Thyroid gland (tissue), 4 donors: ENCODE results near the gene FAM228B.

Experiments
- POLR2A ChIP-seq, 2 donors: fragments of 450-650 bp; IDR thresholded peaks; one replicate each; pipeline ENCODE4 v1.6.1; 2017; ENCODE audit warnings: antibody characterized with exemption in 2 of 2, mild to moderate bottlenecking in 2 of 2, moderate library complexity in 1 of 2
- TF ChIP-seq, protein P1 (sequence below), 6 experiments: fragments of 200-600 bp in 3 of 6; fragments of 450-650 bp in 3 of 6; sonication (generic) in 3 of 6; IDR thresholded peaks; one replicate each; pipeline ENCODE4 v1.5.1; 2016 to 2019; ENCODE audit warnings: antibody characterized with exemption in 6 of 6, mild to moderate bottlenecking in 2 of 6, inconsistent platforms in 1 of 6, moderate library complexity in 1 of 6

DNA sequence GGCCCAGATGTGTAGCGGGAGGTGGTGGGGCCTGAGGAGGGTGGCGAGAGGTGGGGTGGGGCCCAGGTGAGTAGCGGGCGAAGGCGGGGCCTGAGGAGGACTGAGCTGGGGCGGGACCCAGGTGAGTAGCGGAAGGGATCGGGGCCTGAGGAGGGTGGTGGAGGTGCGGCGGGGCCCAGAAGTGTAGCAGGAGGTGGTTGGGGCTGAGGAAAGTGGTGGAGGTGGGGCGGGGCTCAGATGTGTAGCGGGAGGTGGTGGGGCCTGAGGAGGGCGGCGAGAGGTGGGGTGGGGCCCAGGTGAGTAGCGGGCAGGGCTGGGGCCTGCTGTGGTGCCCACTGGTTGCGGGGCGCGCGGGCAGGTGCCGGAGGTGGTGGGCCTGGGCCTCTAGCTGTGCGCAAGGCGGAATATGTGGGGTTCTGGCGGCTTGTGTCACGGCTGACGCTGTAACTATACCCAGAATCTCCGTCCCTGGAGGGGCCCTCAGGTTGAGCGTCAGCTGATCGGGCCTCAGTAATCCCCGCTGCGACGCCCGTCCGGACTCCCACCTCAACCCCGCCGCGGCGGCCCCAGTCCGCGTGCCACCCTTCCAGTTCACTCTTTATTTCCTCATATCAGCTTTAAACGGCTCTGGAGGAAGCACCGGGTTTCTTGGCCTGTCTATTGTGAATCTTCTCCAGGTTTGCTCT, 46.3 kb upstream of the FAM228B start:
- TF ChIP-seq, protein P1, sequence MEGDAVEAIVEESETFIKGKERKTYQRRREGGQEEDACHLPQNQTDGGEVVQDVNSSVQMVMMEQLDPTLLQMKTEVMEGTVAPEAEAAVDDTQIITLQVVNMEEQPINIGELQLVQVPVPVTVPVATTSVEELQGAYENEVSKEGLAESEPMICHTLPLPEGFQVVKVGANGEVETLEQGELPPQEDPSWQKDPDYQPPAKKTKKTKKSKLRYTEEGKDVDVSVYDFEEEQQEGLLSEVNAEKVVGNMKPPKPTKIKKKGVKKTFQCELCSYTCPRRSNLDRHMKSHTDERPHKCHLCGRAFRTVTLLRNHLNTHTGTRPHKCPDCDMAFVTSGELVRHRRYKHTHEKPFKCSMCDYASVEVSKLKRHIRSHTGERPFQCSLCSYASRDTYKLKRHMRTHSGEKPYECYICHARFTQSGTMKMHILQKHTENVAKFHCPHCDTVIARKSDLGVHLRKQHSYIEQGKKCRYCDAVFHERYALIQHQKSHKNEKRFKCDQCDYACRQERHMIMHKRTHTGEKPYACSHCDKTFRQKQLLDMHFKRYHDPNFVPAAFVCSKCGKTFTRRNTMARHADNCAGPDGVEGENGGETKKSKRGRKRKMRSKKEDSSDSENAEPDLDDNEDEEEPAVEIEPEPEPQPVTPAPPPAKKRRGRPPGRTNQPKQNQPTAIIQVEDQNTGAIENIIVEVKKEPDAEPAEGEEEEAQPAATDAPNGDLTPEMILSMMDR (IDR thresholded peaks at IDR 0.05), result no peak
- peak in 1 of 2 donors; percentile 69 for TF ChIP-seq POLR2A (IDR thresholded peaks at IDR 0.05)
